Activated CD8-positive, alpha-beta memory T cell treated with anti-CD3 and anti-CD28 coated beads, Interleukin-2, amount 50 U/mL, for 1 hour (primary cell): ENCODE measurements around the gene MDH2.
"Not testable (repeated sequence)": the region's sequence is repeated elsewhere in the genome, so short reads cannot be mapped to it uniquely, and the experiment has no call there.

Source experiments
- DNase-seq: peaks from one replicate; pipeline ENCODE4 v3.0.0-alpha.2; 2020; ENCODE audit errors: extremely low read depth

The MDH2 gene

DNA sequence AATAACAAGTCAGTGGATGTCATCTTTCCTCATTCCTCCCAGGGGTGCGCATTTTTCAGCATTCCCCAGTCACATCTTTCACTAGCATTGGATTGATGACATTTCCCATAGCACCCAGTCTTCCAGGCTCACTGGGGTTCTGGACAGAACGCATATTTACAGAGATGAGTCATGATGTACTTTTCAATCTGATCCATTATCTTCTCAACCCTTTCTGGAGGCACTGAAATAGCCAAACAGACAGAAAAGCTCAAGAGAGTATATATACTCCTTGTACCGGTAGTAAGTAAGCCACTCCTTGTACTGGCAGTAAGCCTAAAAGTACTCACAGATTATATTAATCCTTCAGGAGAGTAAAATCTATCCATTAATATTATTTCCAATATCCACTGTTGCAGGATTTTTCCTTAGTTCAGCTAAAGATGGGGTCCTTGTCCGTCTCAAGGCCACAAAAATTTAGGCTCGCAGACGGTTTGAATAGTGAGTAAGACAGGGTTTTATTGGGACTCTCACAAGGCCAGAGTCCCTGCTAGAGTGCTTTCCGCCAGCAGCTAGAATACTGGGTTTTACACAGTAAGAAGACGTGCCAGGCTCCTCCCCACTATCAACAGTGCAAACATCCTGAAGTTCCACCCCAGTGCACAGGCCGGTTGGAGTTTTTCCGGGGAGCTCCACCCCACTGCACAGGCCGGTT lies 60.8 kb downstream of the MDH2 start:
- no peak for DNase-seq

DNA sequence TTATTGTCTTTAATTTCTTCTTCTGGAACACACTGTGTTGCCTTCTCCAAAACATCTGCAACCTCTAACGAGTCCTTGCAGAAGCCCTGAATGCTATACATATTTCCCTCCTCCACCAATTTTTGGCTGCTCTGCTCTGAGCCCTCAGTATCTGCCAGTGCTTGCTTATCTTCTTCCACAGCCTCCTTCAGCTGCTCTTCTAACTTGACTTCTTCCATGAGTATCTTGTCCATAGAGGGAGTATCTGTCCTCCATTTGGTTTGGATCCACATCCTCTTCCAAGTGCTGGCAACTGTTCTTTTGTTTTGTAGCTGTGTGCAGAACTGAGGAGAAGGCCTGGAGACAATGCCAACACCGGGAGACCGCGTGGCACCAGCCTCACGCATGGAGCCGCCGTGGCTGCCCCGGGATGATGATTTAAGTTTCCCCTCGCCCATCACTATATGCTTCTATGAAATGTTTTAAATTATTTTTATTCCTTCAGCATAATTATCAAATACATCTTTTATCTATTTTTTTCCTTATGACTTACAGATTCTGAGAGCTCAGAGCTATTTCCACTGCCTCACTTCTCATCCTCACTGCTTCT lies 65.2 kb downstream of the MDH2 start:
- DNase-seq = not testable (repeated sequence)

DNA sequence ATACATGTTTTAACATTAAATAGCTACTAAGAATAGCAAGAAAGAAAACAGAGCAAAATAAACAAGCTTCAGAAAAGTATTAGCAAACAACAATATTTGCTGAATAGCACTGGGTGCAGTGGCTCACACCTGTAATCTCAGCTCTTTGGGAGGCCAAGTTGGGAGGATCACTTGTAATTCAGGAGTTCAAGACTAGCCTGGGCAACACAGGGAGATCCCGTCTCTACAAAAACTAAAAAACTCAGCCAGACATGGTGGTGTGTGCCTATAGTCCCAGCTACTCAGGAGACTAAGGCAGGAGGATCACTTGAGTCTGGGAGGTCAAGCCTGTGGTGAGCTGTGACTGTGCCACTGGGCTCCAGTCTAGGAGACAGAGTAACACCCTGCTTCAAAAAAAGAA lies 66.8 kb downstream of the MDH2 start:
- not testable (repeated sequence) for DNase-seq
